Right atrium auricular region (tissue), 2 donors: ENCODE data around the gene NPM1. TPM values are rescaled to one million over a fixed set of nuclear protein-coding genes. Genes with fewer than 3 reads are reported as not detected.
"Not testable (repeated sequence)": the region's sequence is repeated elsewhere in the genome, so short reads cannot be mapped to it uniquely, and the experiment has no call there.

Experiments used
- DNase-seq: peaks from one replicate; pipeline ENCODE4 v3.0.0-alpha.2; 2019; ENCODE audit warnings: low spot score
- H3K27ac ChIP-seq, 2 donors: fragments of 200-600 bp; sonication (generic); 1 replicate in 1 of 2; 2 replicates in 1 of 2; pipeline ENCODE4 v1.5.1; 2016 to 2019
- H3K27me3 ChIP-seq, 2 donors: fragments of 200-600 bp; sonication (generic); one replicate each; pipeline versions ENCODE4 v1.5.1 to v1.6.0; 2017 to 2019
- H3K36me3 ChIP-seq: fragments of 200-600 bp; sonication (generic); one replicate; pipeline ENCODE4 v1.5.1; 2016
- H3K4me1 ChIP-seq, 2 donors: fragments of 200-600 bp; sonication (generic); one replicate each; pipeline versions ENCODE4 v1.5.1 to v1.6.0; 2017 to 2019
- H3K4me3 ChIP-seq, 2 donors: fragments of 200-600 bp; sonication (generic); 1 replicate in 1 of 2; 2 replicates in 1 of 2; pipeline ENCODE4 v1.5.1; 2017 to 2019; ENCODE audit warnings: mild to moderate bottlenecking in 1 of 2, moderate library complexity in 1 of 2
- H3K9me3 ChIP-seq, 2 donors: fragments of 200-600 bp; sonication (generic); one replicate each; pipeline ENCODE4 v1.5.1; 2019
- CTCF ChIP-seq, 2 donors: fragments of 200-600 bp; sonication (generic); IDR thresholded peaks; one replicate each; pipeline ENCODE4 v1.5.1; 2019; ENCODE audit warnings: antibody characterized with exemption in 2 of 2
- total RNA-seq, 2 donors: library from RNA; depleted of rRNA; stranded (reverse); fragments of >200 nt; gene quantifications; one replicate each; pipeline ENCODE4 v1.1.0, GENCODE V29; 2016

The NPM1 gene
- total RNA-seq, 2 donors from 2014 or later = 271 to 353 TPM

GRCh38 chr5:171366645-171367044 lies 21.0 kb upstream of the NPM1 start:
- Histone ChIP-seq H3K36me3 (no peaks in the 10 kb centered on the region), H3K27me3 (no peaks in the 10 kb centered on the region), H3K27ac (no peak overlapping the region), H3K9me3 (no peaks in the 10 kb centered on the region), H3K4me1 (no peaks in the 10 kb centered on the region), H3K4me3 (no peak overlapping the region)
- no peak for TF ChIP-seq CTCF (IDR thresholded peaks at IDR 0.05)
- DNase-seq = no peak

GRCh38 chr5:171367424-171368370 lies 20.0 kb upstream of the NPM1 start:
- TF ChIP-seq CTCF (IDR thresholded peaks at IDR 0.05) = no peak
- no peaks in the 10 kb centered on the region for H3K4me1 ChIP-seq
- H3K9me3 ChIP-seq = no peaks in the 10 kb centered on the region
- no peaks in the 10 kb centered on the region for H3K36me3 ChIP-seq
- no peak overlapping the region for H3K4me3 ChIP-seq
- H3K27me3 ChIP-seq = no peaks in the 10 kb centered on the region
- no peak for DNase-seq
- no peak overlapping the region for H3K27ac ChIP-seq

GRCh38 chr5:171369056-171369455 lies 18.6 kb upstream of the NPM1 start:
- TF ChIP-seq CTCF (IDR thresholded peaks at IDR 0.05) = no peak
- Histone ChIP-seq H3K36me3 (no peaks in the 10 kb centered on the region), H3K4me1 (no peaks in the 10 kb centered on the region), H3K27ac (no peak overlapping the region), H3K9me3 (no peaks in the 10 kb centered on the region), H3K27me3 (no peaks in the 10 kb centered on the region), H3K4me3 (no peak overlapping the region)
- no peak for DNase-seq

- TF ChIP-seq CTCF (IDR thresholded peaks at IDR 0.05) = no peak
- Histone ChIP-seq H3K4me3 (no peak overlapping the region), H3K4me1 (no peaks in the 10 kb centered on the region), H3K36me3 (no peaks in the 10 kb centered on the region), H3K27ac (no peak overlapping the region), H3K27me3 (no peaks in the 10 kb centered on the region), H3K9me3 (no peaks in the 10 kb centered on the region)
- DNase-seq = no peak
These were observed 17.8 kb upstream of the NPM1 start for GRCh38 chr5:171369898-171370297.

- H3K4me3 ChIP-seq, H3K27ac ChIP-seq, H3K4me1 ChIP-seq, DNase-seq, H3K27me3 ChIP-seq, H3K36me3 ChIP-seq, H3K9me3 ChIP-seq: not testable (repeated sequence)
These were observed 16.8 kb upstream of the NPM1 start for GRCh38 chr5:171370881-171371280.

GRCh38 chr5:171371326-171371725 lies 16.3 kb upstream of the NPM1 start:
- Histone ChIP-seq H3K4me3 (no peak overlapping the region), H3K4me1 (no peaks in the 10 kb centered on the region), H3K36me3 (no peaks in the 10 kb centered on the region), H3K9me3 (no peaks in the 10 kb centered on the region), H3K27me3 (no peaks in the 10 kb centered on the region), H3K27ac (no peak overlapping the region)
- no peak for TF ChIP-seq CTCF (IDR thresholded peaks at IDR 0.05)
- DNase-seq = no peak
